Mesendoderm (in vitro differentiated cells): ENCODE results near the gene GRID2.
A peak's percentile ranks its signal among the peaks of the same experiment; 100 is the strongest.

Experiments
- DNase-seq: peaks from one replicate; pipeline ENCODE4 v3.0.0; 2013
- H2AK5ac ChIP-seq: 2 replicates; pipeline ENCODE4 v1.6.1; 2013; ENCODE audit warnings: low read length, inconsistent platforms
- H2BK120ac ChIP-seq: 2 replicates; pipeline ENCODE4 v1.6.1; 2013; ENCODE audit warnings: low read depth, mild to moderate bottlenecking, low read length, moderate library complexity, mixed read lengths
- H2BK15ac ChIP-seq: replicated peaks from 2 replicates; pipeline ENCODE4 v1.6.1; 2013; ENCODE audit warnings: low read depth, mild to moderate bottlenecking, moderate library complexity
- H2BK5ac ChIP-seq: 2 replicates; pipeline ENCODE4 v1.6.1; 2013; ENCODE audit warnings: low read length, inconsistent platforms
- H3K18ac ChIP-seq: 2 replicates; pipeline ENCODE4 v1.6.1; 2013; ENCODE audit warnings: mild to moderate bottlenecking, low read length, mixed read lengths
- H3K23ac ChIP-seq: one replicate; pipeline ENCODE4 v1.6.1; 2013; ENCODE audit warnings: low read length
- H3K27ac ChIP-seq: 2 replicates; pipeline ENCODE4 v1.5.1; 2013; ENCODE audit warnings: low read depth, mild to moderate bottlenecking, inconsistent platforms, low read length, moderate library complexity
- H3K27me3 ChIP-seq: 2 replicates; pipeline ENCODE4 v1.6.1; 2013; ENCODE audit warnings: low read length, control low read depth, mild to moderate bottlenecking, inconsistent platforms; ENCODE audit not compliant: insufficient read depth, poor library complexity
- H3K36me3 ChIP-seq: 2 replicates; pipeline ENCODE4 v1.6.1; 2013; ENCODE audit warnings: low read length, inconsistent platforms; ENCODE audit not compliant: control insufficient read depth, insufficient read depth
- H3K4ac ChIP-seq: one replicate; pipeline ENCODE4 v1.6.1; 2013; ENCODE audit warnings: low read depth, mild to moderate bottlenecking, low read length, moderate library complexity
- H3K4me1 ChIP-seq: 2 replicates; pipeline ENCODE4 v1.6.1; 2013; ENCODE audit warnings: low read depth, low read length, inconsistent platforms; ENCODE audit not compliant: control insufficient read depth
- H3K4me2 ChIP-seq: 2 replicates; pipeline ENCODE4 v1.6.1; 2013; ENCODE audit warnings: low read length
- H3K4me3 ChIP-seq: 2 replicates; pipeline ENCODE4 v1.5.1; 2013; ENCODE audit warnings: mild to moderate bottlenecking, low read length
- H3K56ac ChIP-seq: one replicate; pipeline ENCODE4 v1.6.1; 2013; ENCODE audit warnings: low read length
- H3K79me1 ChIP-seq: 2 replicates; pipeline ENCODE4 v1.6.1; 2013; ENCODE audit warnings: low read length, inconsistent platforms
- H3K79me2 ChIP-seq: 2 replicates; pipeline ENCODE4 v1.6.1; 2013; ENCODE audit warnings: mild to moderate bottlenecking, low read length; ENCODE audit not compliant: control insufficient read depth, insufficient read depth
- H3K9ac ChIP-seq: 2 replicates; pipeline ENCODE4 v1.6.1; 2013; ENCODE audit warnings: low read length, inconsistent platforms
- H4K5ac ChIP-seq: one replicate; pipeline ENCODE4 v1.6.1; 2013; ENCODE audit warnings: low read length
- H4K8ac ChIP-seq: one replicate; pipeline ENCODE4 v1.6.1; 2013; ENCODE audit warnings: low read depth, mild to moderate bottlenecking, control low read depth, low read length, moderate library complexity
- WGBS: extraction: QIAGEN DNeasy Blood & Tissue Kit; methylation state at CpG from one replicate; pipeline ENCODE4 v1.1.7; 2013; ENCODE audit warnings: low lambda C conversion rate, missing lambda C conversion rate; ENCODE audit not compliant: insufficient coverage; ENCODE audit errors: extremely low coverage; 5-methylcytosine and 5-hydroxymethylcytosine counted together

The GRID2 gene

GRCh38 chr4:93529692-93530372 is 1226.1 kb downstream of the GRID2 start:
- no peak overlapping the region for H2BK120ac ChIP-seq
- no peaks in the 10 kb centered on the region for H3K36me3 ChIP-seq
- no peak overlapping the region for H4K8ac ChIP-seq
- H3K27ac ChIP-seq = no peak overlapping the region
- H3K4ac ChIP-seq = no peak overlapping the region
- H3K9ac ChIP-seq = no peak overlapping the region
- H2AK5ac ChIP-seq = no peak overlapping the region
- H3K4me1 ChIP-seq = peaks cover 3% of the 10 kb centered on the region
- no peak overlapping the region for H2BK15ac ChIP-seq
- H3K79me2 ChIP-seq = no peaks in the 10 kb centered on the region
- H3K4me2 ChIP-seq = no peak overlapping the region
- H2BK5ac ChIP-seq = no peak overlapping the region
- DNase-seq = peak; percentile 16
- no peak overlapping the region for H4K5ac ChIP-seq
- no peak overlapping the region for H3K4me3 ChIP-seq
- H3K56ac ChIP-seq = no peak overlapping the region
- H3K27me3 ChIP-seq = no peaks in the 10 kb centered on the region
- no peaks in the 10 kb centered on the region for H3K79me1 ChIP-seq
- no peak overlapping the region for H3K18ac ChIP-seq
- no peak overlapping the region for H3K23ac ChIP-seq
- WGBS = no CpG with 5 or more reads among the region's 3 CpGs

GRCh38 chr4:93532234-93532633 is 1228.5 kb downstream of the GRID2 start:
- H3K56ac ChIP-seq = no peak overlapping the region
- H3K9ac ChIP-seq = no peak overlapping the region
- H3K4me3 ChIP-seq = no peak overlapping the region
- H3K4me1 ChIP-seq = peaks cover 4% of the 10 kb centered on the region
- no peak overlapping the region for H2BK5ac ChIP-seq
- H2BK120ac ChIP-seq = no peak overlapping the region
- no peak overlapping the region for H4K8ac ChIP-seq
- no peaks in the 10 kb centered on the region for H3K27me3 ChIP-seq
- no peak overlapping the region for H3K4me2 ChIP-seq
- no peak overlapping the region for H3K27ac ChIP-seq
- no peaks in the 10 kb centered on the region for H3K36me3 ChIP-seq
- H2BK15ac ChIP-seq = no peak overlapping the region
- no peak overlapping the region for H3K18ac ChIP-seq
- no peak overlapping the region for H3K23ac ChIP-seq
- no peak overlapping the region for H4K5ac ChIP-seq
- H3K79me1 ChIP-seq = no peaks in the 10 kb centered on the region
- no peak overlapping the region for H2AK5ac ChIP-seq
- H3K4ac ChIP-seq = no peak overlapping the region
- DNase-seq = no peak
- WGBS = no CpG with 5 or more reads among the region's 1 CpG
- H3K79me2 ChIP-seq = no peaks in the 10 kb centered on the region

GRCh38 chr4:93540562-93540961 is 1236.8 kb downstream of the GRID2 start:
- Histone ChIP-seq H3K36me3 (no peaks in the 10 kb centered on the region), H2BK15ac (no peak overlapping the region), H3K4me3 (no peak overlapping the region), H3K4me2 (no peak overlapping the region), H4K5ac (no peak overlapping the region), H3K18ac (no peak overlapping the region), H2BK120ac (no peak overlapping the region), H4K8ac (no peak overlapping the region), H3K23ac (no peak overlapping the region), H3K79me2 (no peaks in the 10 kb centered on the region), H2AK5ac (no peak overlapping the region), H3K27ac (no peak overlapping the region), H3K4me1 (peaks cover 1% of the 10 kb centered on the region), H2BK5ac (no peak overlapping the region), H3K9ac (no peak overlapping the region), H3K79me1 (no peaks in the 10 kb centered on the region), H3K27me3 (no peaks in the 10 kb centered on the region), H3K56ac (no peak overlapping the region), H3K4ac (no peak overlapping the region)
- DNase-seq = no peak

GRCh38 chr4:93561842-93562241 is 1258.1 kb downstream of the GRID2 start:
- WGBS = no CpG with 5 or more reads among the region's 1 CpG
- no peak overlapping the region for H3K9ac ChIP-seq
- no peaks in the 10 kb centered on the region for H3K79me2 ChIP-seq
- H3K23ac ChIP-seq = no peak overlapping the region
- no peak overlapping the region for H2AK5ac ChIP-seq
- DNase-seq = no peak
- H3K4me2 ChIP-seq = no peak overlapping the region
- no peak overlapping the region for H3K4ac ChIP-seq
- H4K8ac ChIP-seq = no peak overlapping the region
- H2BK15ac ChIP-seq = no peak overlapping the region
- no peaks in the 10 kb centered on the region for H3K36me3 ChIP-seq
- no peaks in the 10 kb centered on the region for H3K4me1 ChIP-seq
- no peak overlapping the region for H2BK120ac ChIP-seq
- H3K4me3 ChIP-seq = no peak overlapping the region
- no peak overlapping the region for H3K56ac ChIP-seq
- no peaks in the 10 kb centered on the region for H3K79me1 ChIP-seq
- H2BK5ac ChIP-seq = no peak overlapping the region
- H3K27me3 ChIP-seq = no peaks in the 10 kb centered on the region
- no peak overlapping the region for H3K27ac ChIP-seq
- no peak overlapping the region for H4K5ac ChIP-seq
- no peak overlapping the region for H3K18ac ChIP-seq

- Histone ChIP-seq H4K5ac (no peak overlapping the region), H3K9ac (no peak overlapping the region), H3K4me3 (no peak overlapping the region), H4K8ac (no peak overlapping the region), H3K79me2 (no peaks in the 10 kb centered on the region), H3K56ac (no peak overlapping the region), H3K27ac (no peak overlapping the region), H3K4ac (no peak overlapping the region), H2BK5ac (no peak overlapping the region), H2BK120ac (no peak overlapping the region), H2BK15ac (no peak overlapping the region), H3K27me3 (no peaks in the 10 kb centered on the region), H2AK5ac (no peak overlapping the region), H3K18ac (no peak overlapping the region), H3K4me1 (peaks cover 3% of the 10 kb centered on the region), H3K36me3 (no peaks in the 10 kb centered on the region), H3K23ac (no peak overlapping the region), H3K79me1 (no peaks in the 10 kb centered on the region), H3K4me2 (no peak overlapping the region)
- no CpG with 5 or more reads among the region's 4 CpGs for WGBS
- DNase-seq = no peak
Observed at GRCh38 chr4:93568758-93569157, 1265.0 kb downstream of the GRID2 start.

GRCh38 chr4:93573285-93573684 is 1269.5 kb downstream of the GRID2 start:
- H3K18ac ChIP-seq = no peak overlapping the region
- no peak for DNase-seq
- no peaks in the 10 kb centered on the region for H3K36me3 ChIP-seq
- H2BK15ac ChIP-seq = no peak overlapping the region
- H3K4me3 ChIP-seq = no peak overlapping the region
- H3K4me1 ChIP-seq = no peaks in the 10 kb centered on the region
- no peak overlapping the region for H3K27ac ChIP-seq
- no peak overlapping the region for H2BK5ac ChIP-seq
- H4K5ac ChIP-seq = no peak overlapping the region
- H4K8ac ChIP-seq = no peak overlapping the region
- H2AK5ac ChIP-seq = no peak overlapping the region
- no peak overlapping the region for H3K56ac ChIP-seq
- no peaks in the 10 kb centered on the region for H3K27me3 ChIP-seq
- no peak overlapping the region for H2BK120ac ChIP-seq
- no peak overlapping the region for H3K4ac ChIP-seq
- H3K9ac ChIP-seq = no peak overlapping the region
- no peak overlapping the region for H3K4me2 ChIP-seq
- no peaks in the 10 kb centered on the region for H3K79me1 ChIP-seq
- no peaks in the 10 kb centered on the region for H3K79me2 ChIP-seq
- no peak overlapping the region for H3K23ac ChIP-seq
